ENCODE data around the gene RBBP4.

GRCh38 chr1:32685498-32685897, 34.5 kb downstream of the RBBP4 start:
- TF ChIP-seq CTCF (IDR thresholded peaks at IDR 0.05; ENCODE audit: low read depth, low read length) = no peak
- TF ChIP-seq POLR2A (IDR thresholded peaks at IDR 0.05; ENCODE audit: extremely low read depth, insufficient read length) = no peak

Measured in NB4 (cell line).